ENCODE measurements around the gene RCN2.

DNA sequence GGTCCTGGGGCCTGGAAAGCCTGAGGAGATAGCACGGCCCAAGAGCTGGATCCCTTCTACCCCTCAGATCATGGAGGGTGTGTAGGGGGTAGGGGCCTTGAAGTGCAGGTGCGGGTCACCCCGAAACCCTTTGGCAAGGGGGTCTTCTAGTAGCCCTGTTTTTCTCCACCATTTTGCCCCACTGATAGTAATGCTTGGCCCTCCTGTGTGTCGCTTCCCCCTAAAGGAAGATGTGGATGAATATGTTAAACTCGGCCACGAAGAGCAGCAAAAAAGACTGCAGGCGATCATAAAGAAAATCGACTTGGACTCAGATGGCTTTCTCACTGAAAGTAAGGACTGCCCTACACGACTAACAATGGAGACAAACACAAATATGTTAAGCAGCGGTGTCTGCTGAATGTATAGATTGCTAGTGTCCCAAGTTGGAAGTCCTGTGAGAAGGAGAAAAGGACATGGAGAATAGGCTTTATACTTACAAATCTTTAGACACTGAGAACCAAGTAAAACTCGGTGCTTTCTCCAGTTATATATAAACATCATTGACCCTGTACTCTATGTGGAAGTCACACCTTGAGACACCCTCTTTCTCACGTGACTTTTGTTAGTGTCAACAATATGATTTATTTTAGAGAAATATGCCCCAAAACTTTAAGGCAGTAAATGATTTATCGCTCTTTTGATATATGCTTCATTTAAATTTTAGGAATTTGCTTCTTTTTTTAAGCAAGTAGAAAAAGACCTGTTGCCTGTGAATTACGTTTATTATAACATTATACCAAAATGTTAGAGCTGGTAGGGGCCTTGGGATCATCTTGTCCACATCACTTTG lies 802 bp downstream of the RCN2 start:
- TF ChIP-seq, protein P1, sequence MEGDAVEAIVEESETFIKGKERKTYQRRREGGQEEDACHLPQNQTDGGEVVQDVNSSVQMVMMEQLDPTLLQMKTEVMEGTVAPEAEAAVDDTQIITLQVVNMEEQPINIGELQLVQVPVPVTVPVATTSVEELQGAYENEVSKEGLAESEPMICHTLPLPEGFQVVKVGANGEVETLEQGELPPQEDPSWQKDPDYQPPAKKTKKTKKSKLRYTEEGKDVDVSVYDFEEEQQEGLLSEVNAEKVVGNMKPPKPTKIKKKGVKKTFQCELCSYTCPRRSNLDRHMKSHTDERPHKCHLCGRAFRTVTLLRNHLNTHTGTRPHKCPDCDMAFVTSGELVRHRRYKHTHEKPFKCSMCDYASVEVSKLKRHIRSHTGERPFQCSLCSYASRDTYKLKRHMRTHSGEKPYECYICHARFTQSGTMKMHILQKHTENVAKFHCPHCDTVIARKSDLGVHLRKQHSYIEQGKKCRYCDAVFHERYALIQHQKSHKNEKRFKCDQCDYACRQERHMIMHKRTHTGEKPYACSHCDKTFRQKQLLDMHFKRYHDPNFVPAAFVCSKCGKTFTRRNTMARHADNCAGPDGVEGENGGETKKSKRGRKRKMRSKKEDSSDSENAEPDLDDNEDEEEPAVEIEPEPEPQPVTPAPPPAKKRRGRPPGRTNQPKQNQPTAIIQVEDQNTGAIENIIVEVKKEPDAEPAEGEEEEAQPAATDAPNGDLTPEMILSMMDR (IDR thresholded peaks at IDR 0.05) = no peak
- no peak for TF ChIP-seq POLR2A (IDR thresholded peaks at IDR 0.05)
- no peak for TF ChIP-seq EP300 (IDR thresholded peaks at IDR 0.05)

All from gastroesophageal sphincter (tissue), 3 donors.